BJ (cell line): ENCODE measurements around the gene PSD4. TPM values are rescaled to one million over a fixed set of nuclear protein-coding genes. Genes with fewer than 3 reads are reported as not detected.

ENCODE experiments used
- CTCF ChIA-PET: fragments of 350-600 bp; formaldehyde crosslinking; extraction: SDS; loops from one replicate; lab custom pipeline; 2021; ENCODE audit warnings: antibody characterized with exemption, inconsistent platforms; lab: Yijun Ruan, JAX
- POLR2A ChIA-PET: fragments of 300-600 bp; sonication (Branson Sonifier 250); formaldehyde crosslinking; extraction: SDS; loops from one replicate; lab custom pipeline; 2021; ENCODE audit warnings: antibody characterized with exemption; lab: Charles Lee
- DNase-seq: peaks from one replicate; pipeline ENCODE4 v3.0.0-alpha.2; 2011; ENCODE audit warnings: low read depth
- H3K27me3 ChIP-seq: 2 replicates; pipeline ENCODE4 v1.6.0; 2011; ENCODE audit warnings: low read length; ENCODE audit not compliant: control insufficient read depth, insufficient read depth
- H3K36me3 ChIP-seq: 2 replicates; pipeline ENCODE4 v1.5.1; 2011; ENCODE audit warnings: low read length; ENCODE audit not compliant: control insufficient read depth, insufficient read depth
- H3K4me3 ChIP-seq: 2 replicates; pipeline ENCODE4 v1.5.1; 2011; ENCODE audit warnings: low read depth, mild to moderate bottlenecking, control low read depth, low read length
- CTCF ChIP-seq: IDR thresholded peaks from 2 replicates; pipeline ENCODE4 v1.5.1; 2011; ENCODE audit warnings: low read depth, mild to moderate bottlenecking, control low read depth, inconsistent platforms, low read length, moderate library complexity; ENCODE audit not compliant: insufficient read depth
- polyA plus RNA-seq: library from polyadenylated mRNA; depleted of rRNA; stranded (reverse); fragments of >200 nt; gene quantifications from 2 replicates; pipeline ENCODE4 v1.2.3, GENCODE V29; 2011

PSD4 gene
- polyA plus RNA-seq, 1 experiment, result 1.9 TPM

GRCh38 chr2:113220970-113221708 is 47.4 kb downstream of the PSD4 start:
- POLR2A ChIA-PET, result no interaction called here
- DNase-seq, result no peak
- Histone ChIP-seq H3K36me3 (no peaks in the 10 kb centered on the region), H3K4me3 (no peak overlapping the region), H3K27me3 (no peaks in the 10 kb centered on the region)
- CTCF ChIA-PET, result interaction anchor here (0.6 to 3.1 kb wide), 7 partner anchors 17 to 741 kb away, joined by 3 to 21 read pairs (median 4); no protein-coding TSS in a partner anchor
- no peak for TF ChIP-seq CTCF

- DNase-seq, result no peak
- Histone ChIP-seq H3K36me3 (no peaks in the 10 kb centered on the region), H3K4me3 (no peak overlapping the region), H3K27me3 (no peaks in the 10 kb centered on the region)
- ChIA-PET CTCF (interaction anchor here (0.7 to 3.1 kb wide), 5 partner anchors 16 to 138 kb away, joined by 3 to 21 read pairs (median 3); no protein-coding TSS in a partner anchor), POLR2A (no interaction called here)
- no peak for TF ChIP-seq CTCF
Observed at GRCh38 chr2:113221846-113222245, 48.1 kb downstream of the PSD4 start.

GRCh38 chr2:113223813-113224212 is 50.0 kb downstream of the PSD4 start:
- ChIA-PET CTCF (no interaction called here), POLR2A (no interaction called here)
- Histone ChIP-seq H3K4me3 (no peak overlapping the region), H3K36me3 (no peaks in the 10 kb centered on the region; the same call in 1 of the 2 replicates), H3K27me3 (no peaks in the 10 kb centered on the region)
- no peak for DNase-seq
- TF ChIP-seq CTCF, result no peak

DNA sequence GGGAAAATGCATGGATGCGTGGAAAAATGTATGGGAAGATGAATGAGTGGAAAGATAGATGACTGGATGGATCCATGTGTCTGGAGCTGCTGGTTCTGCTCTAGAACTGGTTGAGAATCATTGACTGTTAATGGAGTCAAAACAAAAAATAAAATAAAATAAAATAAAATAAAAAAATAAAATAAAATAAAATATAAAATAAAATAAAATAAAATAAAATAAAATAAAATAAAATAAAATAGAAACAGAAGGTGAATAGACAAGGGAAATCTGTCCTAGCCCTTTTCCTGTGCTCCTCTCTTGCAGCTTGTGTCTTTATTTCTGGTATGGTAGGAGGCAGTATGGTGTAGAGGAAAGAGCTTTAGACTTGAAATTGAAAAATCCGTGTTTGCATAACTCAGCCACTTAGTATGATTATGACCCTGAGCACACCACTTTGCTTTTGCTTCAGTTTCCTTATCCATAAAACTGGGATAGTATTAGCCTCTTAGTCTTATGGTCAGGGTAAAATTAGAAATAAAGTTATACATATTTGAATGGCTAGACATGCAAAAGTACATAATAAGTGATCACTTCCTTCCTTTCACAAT is 51.0 kb downstream of the PSD4 start:
- Histone ChIP-seq H3K4me3 (no peak overlapping the region), H3K36me3 (no peaks in the 10 kb centered on the region; the same call in 1 of the 2 replicates), H3K27me3 (no peaks in the 10 kb centered on the region)
- DNase-seq, result no peak
- ChIA-PET CTCF (interaction anchor here (0.6 to 1.1 kb wide), 2 partner anchors 26 to 40 kb away, joined by 3 to 4 read pairs; no protein-coding TSS in a partner anchor), POLR2A (no interaction called here)
- TF ChIP-seq CTCF, result no peak
